GM12874 (cell line): ENCODE results near the gene DSEL.

ENCODE experiments used
- TF ChIP-seq, protein P1 (sequence below): IDR thresholded peaks from 2 replicates; pipeline ENCODE4 v1.5.1; 2011; ENCODE audit warnings: low read depth, mild to moderate bottlenecking, control low read depth, low read length, moderate library complexity; ENCODE audit not compliant: insufficient read depth

The DSEL gene

DNA sequence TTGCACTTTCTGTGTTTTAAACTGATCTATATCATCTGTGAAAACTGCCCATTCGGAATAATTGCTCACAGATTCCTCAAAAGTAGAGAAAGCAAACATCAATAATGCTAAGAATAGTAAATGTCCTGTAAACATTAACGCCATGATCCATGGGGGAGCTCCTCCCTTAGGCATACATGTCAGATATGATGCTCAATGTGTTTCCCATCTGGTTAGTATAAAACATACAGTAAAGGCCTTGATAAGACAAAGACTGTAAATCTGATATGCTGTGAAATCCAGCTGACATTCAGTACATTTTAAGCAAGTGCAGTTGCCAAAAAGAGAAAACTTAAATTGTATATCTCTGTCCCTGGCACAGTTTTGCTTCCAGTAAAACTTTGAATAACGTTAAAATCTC lies 2.1 kb downstream of the DSEL start:
- TF ChIP-seq, protein P1, sequence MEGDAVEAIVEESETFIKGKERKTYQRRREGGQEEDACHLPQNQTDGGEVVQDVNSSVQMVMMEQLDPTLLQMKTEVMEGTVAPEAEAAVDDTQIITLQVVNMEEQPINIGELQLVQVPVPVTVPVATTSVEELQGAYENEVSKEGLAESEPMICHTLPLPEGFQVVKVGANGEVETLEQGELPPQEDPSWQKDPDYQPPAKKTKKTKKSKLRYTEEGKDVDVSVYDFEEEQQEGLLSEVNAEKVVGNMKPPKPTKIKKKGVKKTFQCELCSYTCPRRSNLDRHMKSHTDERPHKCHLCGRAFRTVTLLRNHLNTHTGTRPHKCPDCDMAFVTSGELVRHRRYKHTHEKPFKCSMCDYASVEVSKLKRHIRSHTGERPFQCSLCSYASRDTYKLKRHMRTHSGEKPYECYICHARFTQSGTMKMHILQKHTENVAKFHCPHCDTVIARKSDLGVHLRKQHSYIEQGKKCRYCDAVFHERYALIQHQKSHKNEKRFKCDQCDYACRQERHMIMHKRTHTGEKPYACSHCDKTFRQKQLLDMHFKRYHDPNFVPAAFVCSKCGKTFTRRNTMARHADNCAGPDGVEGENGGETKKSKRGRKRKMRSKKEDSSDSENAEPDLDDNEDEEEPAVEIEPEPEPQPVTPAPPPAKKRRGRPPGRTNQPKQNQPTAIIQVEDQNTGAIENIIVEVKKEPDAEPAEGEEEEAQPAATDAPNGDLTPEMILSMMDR = no peak

DNA sequence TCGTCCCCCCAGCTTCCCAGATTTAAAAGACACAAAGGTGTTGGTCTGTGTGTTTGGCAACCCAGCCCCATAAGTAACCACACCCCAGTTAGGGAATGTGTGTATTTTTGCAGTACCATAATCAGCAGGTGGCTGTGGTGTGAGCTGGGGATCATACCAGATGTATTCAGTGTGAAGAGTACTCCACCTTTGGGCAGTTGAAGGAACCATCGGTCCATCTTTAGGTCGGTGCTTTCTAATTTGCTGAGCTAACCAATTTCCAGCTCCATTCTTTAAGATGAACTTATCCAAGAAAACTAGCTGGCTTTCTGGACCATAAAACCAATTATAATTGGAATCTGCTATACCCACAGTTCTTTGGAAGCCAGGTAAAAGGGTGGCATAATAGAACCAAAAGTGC lies 3.2 kb downstream of the DSEL start:
- TF ChIP-seq, protein P1 = no peak

DNA sequence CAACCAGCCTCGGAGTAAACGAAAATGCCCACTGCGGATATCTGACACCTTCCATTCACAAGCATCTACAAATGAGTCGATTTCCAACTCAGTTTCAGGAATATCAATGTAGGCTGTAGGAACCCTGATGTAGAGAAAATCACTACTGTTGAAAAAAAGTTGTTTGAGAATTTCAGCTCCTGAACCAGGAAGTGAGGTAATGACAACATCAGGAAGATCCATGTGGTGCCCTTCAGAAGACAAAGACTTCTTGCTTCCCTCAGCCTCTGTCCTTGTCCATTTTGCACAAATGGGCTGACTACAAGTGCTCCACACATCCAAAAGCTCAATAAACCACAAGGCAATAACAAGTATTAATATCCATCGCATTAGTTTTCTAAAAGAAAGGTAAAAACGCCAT lies 4.7 kb downstream of the DSEL start:
- TF ChIP-seq, protein P1 = no peak

DNA sequence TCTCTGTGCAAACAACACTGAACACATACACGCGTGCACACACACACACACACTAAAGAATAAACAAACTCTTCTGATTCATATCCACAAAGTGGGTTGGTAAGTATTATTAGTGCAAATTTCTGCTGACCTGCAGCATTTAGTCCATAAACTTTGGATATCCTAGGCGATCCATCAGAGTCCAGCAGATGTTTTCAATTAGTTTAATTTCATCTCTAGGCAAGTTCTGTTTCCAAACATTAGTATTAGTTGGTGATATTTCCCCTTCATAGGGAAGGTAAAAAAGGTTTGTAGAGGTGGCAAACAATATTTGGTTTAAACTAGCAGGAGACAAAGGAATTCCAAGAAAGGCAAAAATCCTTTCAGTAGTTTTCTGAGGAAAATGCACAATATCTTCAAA lies 5.7 kb downstream of the DSEL start:
- TF ChIP-seq, protein P1 = no peak

DNA sequence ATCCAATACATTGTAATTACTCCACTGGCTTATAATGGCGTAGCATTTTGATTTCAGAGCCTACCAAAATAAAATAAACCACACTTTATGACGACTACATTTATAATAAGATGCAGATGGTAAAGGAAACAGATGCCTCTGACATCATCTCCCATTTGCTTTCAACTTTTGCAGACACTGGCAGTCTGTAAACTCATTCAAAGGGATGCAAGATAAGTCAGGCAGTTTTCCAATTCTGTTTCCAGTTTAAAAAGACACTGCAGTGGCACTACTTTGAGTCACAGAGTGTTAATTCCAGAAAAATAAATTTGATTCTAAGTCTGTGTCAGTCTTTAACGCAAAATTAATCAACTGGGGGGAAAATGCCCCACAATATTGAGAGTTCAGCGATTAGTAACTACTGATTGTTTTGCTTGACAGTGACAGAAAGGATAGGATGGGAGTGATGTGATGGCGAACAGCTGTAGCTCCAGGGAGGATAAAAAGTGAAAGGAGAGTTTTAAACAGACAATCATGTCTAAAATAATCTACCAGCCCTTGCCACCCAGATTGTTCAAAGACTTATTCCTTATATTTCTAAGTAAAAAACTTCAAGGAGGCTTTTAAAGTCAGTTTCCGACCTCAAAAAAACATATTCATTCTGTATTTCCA lies 6.7 kb downstream of the DSEL start:
- TF ChIP-seq, protein P1 = no peak

DNA sequence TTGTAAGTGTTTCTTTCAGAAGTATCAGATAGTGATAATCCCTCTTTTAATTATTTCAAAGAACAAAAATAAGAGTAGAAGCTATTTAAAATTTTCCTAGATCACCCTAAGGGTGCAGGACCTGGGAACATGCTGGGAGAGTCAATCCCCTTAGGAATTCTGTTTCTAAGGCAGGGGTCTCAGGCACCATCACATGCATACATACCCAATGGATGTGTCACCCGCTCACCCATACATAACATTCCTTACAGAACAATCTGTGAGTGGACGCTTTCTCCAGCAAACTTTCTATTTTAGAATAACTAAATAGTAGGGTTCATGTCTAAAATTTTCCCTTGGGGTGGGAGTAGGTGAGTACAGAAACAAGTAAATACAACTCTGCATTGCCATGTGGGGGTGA lies 8.4 kb downstream of the DSEL start:
- TF ChIP-seq, protein P1 = no peak

DNA sequence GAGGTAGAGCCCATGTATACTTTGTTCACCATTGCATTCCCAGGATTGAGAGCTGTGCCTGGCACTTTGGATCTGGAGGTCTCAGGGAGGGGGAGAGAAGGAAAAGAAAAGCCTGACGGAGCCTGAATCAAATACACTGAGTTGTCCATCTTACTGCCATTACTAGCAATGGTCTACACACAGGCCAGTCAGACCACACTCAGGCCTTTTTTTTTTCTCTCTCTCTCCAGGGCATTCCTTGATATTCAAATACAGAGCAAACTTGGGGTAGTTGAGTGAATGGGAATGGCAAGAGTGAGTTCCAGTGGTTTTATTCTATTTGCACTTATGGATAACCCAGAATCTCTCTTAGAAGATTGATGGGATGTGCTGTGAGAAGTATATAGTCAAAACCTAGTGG lies 11.8 kb downstream of the DSEL start:
- TF ChIP-seq, protein P1 = no peak
